HG02884 (cell line): ENCODE data around the gene FBXO31.
"Not testable (repeated sequence)": the region's sequence is repeated elsewhere in the genome, so short reads cannot be mapped to it uniquely, and the experiment has no call there.

ENCODE experiments used
- ATAC-seq: cut with Tn5 transposase; IDR thresholded peaks from one replicate; pipeline ENCODE4 v1.9.1; 2021; ENCODE audit warnings: mild to moderate bottlenecking, moderate library complexity; ENCODE audit not compliant: unreplicated experiment

FBXO31 gene

GRCh38 chr16:87365021-87365713, 18.4 kb downstream of the FBXO31 start:
- ATAC-seq = no peak

GRCh38 chr16:87363771-87364455, 19.7 kb downstream of the FBXO31 start:
- ATAC-seq = no peak

- ATAC-seq = not testable (repeated sequence)
These were observed 20.6 kb downstream of the FBXO31 start for GRCh38 chr16:87362828-87363559.

GRCh38 chr16:87361916-87362619, 21.5 kb downstream of the FBXO31 start:
- ATAC-seq = no peak

- no peak for ATAC-seq
These were observed 22.5 kb downstream of the FBXO31 start for GRCh38 chr16:87360862-87361610.

GRCh38 chr16:87359121-87359520, 24.5 kb downstream of the FBXO31 start:
- ATAC-seq = no peak

GRCh38 chr16:87358696-87359095, 24.9 kb downstream of the FBXO31 start:
- no peak for ATAC-seq

- ATAC-seq = no peak
These were observed 25.3 kb downstream of the FBXO31 start for GRCh38 chr16:87358250-87358649.

- no peak for ATAC-seq
These were observed 27.1 kb downstream of the FBXO31 start for GRCh38 chr16:87356491-87356853.

GRCh38 chr16:87353613-87354012, 30.0 kb downstream of the FBXO31 start:
- ATAC-seq = no peak

- ATAC-seq = no peak
These were observed 30.8 kb downstream of the FBXO31 start for GRCh38 chr16:87352818-87353217.

- no peak for ATAC-seq
These were observed 32.3 kb downstream of the FBXO31 start for GRCh38 chr16:87351320-87351698.

- ATAC-seq = no peak
These were observed 32.8 kb downstream of the FBXO31 start for GRCh38 chr16:87350681-87351319.

- no peak for ATAC-seq
These were observed 33.5 kb downstream of the FBXO31 start for GRCh38 chr16:87350031-87350430.

GRCh38 chr16:87348616-87349157, 34.9 kb downstream of the FBXO31 start:
- no peak for ATAC-seq

GRCh38 chr16:87347932-87348615, 35.5 kb downstream of the FBXO31 start:
- no peak for ATAC-seq

GRCh38 chr16:87346517-87347060, 37.0 kb downstream of the FBXO31 start:
- no peak for ATAC-seq

- no peak for ATAC-seq
These were observed 37.7 kb downstream of the FBXO31 start for GRCh38 chr16:87345726-87346424.
